ENCODE measurements around the gene NCF2. TPM values are rescaled to one million over a fixed set of nuclear protein-coding genes. Genes with fewer than 3 reads are reported as not detected.
"Not testable (repeated sequence)": the region's sequence is repeated elsewhere in the genome, so short reads cannot be mapped to it uniquely, and the experiment has no call there.

Gene NCF2
- total and polyA plus RNA-seq, 12 donors: 1.8 to 29.7 (median 4.7) TPM

DNA sequence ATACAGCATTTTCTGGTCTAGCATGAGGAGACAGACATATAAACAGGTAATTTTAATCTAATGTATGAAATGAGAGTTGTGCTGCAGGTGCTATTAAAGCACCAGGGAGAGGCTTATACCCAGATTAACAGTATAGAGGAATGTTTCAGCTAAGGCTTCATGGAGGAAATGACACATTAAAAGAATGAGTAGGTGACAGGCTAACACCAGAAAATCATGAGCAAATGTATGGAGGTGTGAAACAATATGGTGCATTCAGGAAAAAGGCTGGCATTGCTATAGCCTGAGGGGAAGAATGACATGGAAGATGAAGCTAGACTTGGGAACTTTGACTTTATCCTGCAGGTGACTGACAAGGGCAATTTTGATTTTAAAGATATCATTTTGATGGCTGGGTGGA is 38.3 kb upstream of the NCF2 start:
- peaks cover 3 to 82% (median 62%) of the 10 kb centered on the region in 9 donors for H3K4me1 ChIP-seq
- H3K9me3 ChIP-seq: no peaks in the 10 kb centered on the region
- intact Hi-C loops (cut with DNase I): loop anchor here in 8 of 10 donors (5.0 to 10.0 kb wide), 7 partner anchors 74 to 664 kb away; partner anchors contain the start of gene SMG7 (in 3 of the 8)
- ATAC-seq (no peak), DNase-seq (no peak)
- H3K27me3 ChIP-seq: no peaks in the 10 kb centered on the region
- H3K36me3 ChIP-seq: peaks cover 0 to 95% (median 32%) of the 10 kb centered on the region in 9 donors
- TF ChIP-seq, protein P1, sequence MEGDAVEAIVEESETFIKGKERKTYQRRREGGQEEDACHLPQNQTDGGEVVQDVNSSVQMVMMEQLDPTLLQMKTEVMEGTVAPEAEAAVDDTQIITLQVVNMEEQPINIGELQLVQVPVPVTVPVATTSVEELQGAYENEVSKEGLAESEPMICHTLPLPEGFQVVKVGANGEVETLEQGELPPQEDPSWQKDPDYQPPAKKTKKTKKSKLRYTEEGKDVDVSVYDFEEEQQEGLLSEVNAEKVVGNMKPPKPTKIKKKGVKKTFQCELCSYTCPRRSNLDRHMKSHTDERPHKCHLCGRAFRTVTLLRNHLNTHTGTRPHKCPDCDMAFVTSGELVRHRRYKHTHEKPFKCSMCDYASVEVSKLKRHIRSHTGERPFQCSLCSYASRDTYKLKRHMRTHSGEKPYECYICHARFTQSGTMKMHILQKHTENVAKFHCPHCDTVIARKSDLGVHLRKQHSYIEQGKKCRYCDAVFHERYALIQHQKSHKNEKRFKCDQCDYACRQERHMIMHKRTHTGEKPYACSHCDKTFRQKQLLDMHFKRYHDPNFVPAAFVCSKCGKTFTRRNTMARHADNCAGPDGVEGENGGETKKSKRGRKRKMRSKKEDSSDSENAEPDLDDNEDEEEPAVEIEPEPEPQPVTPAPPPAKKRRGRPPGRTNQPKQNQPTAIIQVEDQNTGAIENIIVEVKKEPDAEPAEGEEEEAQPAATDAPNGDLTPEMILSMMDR (IDR thresholded peaks at IDR 0.05): no peak
- H3K4me3 ChIP-seq: no peak overlapping the region
- peak overlapping the region in 1 of 10 donors; percentile 19 for H3K27ac ChIP-seq

- not testable (repeated sequence) for DNase-seq, H3K9me3 ChIP-seq, ATAC-seq, H3K4me3 ChIP-seq, H3K27me3 ChIP-seq
- Histone ChIP-seq H3K4me1 (peaks cover 0 to 78% (median 39%) of the 10 kb centered on the region in 9 donors), H3K36me3 (peaks cover 0 to 90% (median 32%) of the 10 kb centered on the region in 9 donors), H3K27ac (peak overlapping the region in 7 of 10 donors; percentile 13 to 64 (median 52))
- intact Hi-C loops (cut with DNase I): loop anchor here in 8 of 10 donors (5.0 to 10.0 kb wide), 7 partner anchors 71 to 661 kb away; partner anchors contain the start of gene SMG7 (in 3 of the 8)
- 16 to 23% methylated on average over 3 of the region's 3 CpGs for WGBS, 2 donors
These were observed 36.0 kb upstream of the NCF2 start for GRCh38 chr1:183626236-183626635.

DNA sequence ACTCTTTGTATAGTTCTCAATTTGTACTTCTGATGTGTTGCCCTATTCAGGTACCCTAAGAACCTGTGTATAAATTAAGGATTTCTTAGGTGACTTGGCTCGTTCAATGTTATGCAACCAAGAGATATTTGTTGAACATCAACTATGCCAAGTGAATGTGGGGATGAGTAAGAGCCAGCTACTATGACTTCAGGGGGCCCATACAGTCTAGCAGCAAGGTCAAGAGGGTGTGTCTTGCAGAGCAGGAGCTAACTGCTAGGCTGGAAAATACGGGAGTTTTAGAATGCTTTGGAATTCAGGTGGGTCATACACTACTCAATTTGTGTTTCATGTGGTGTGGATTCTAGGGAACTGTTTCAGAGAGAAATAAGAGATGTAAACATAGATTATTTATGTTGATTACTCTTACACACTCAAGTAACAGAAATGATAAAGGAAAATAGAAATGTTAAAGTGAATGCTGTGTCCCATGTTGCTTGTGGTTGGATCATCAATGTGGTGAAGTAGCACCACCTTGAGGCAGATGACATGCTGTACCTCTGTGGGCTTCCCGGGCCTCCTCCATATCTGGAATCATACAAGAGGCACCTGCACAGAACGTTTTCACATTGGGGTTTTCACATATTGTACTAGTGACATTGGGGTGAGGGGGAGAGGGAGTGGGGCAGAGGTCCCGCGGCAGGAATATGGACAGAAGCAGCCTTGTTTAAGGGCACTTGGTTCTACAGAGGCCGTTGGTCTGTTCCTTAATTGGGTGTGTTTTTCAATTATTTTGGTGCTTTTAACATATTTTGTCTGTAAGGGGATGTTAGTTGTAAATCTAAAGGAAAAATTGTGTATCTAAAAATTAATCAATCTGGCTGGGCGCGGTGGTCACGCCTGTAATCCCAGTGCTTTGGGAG is 32.9 kb upstream of the NCF2 start:
- peaks cover 0 to 52% (median 28%) of the 10 kb centered on the region in 9 donors for H3K4me1 ChIP-seq
- H3K27me3 ChIP-seq: no peaks in the 10 kb centered on the region
- peak; percentile 87 to 94 (median 92) for ATAC-seq
- TF ChIP-seq, protein P1 (IDR thresholded peaks at IDR 0.05): peak; percentile 42 to 82 (median 69)
- H3K36me3 ChIP-seq: peaks cover 0 to 60% (median 10%) of the 10 kb centered on the region in 9 donors
- H3K4me3 ChIP-seq: no peak overlapping the region
- H3K9me3 ChIP-seq: no peaks in the 10 kb centered on the region
- WGBS, 2 donors: 60 to 65% methylated on average over 10 of the region's 10 CpGs
- intact Hi-C loops (cut with DNase I): loop anchor here in 8 of 10 donors (5.0 to 10.0 kb wide), 10 partner anchors 68 to 1379 kb away; partner anchors contain the start of gene SMG7 (in 4 of the 8)
- H3K27ac ChIP-seq: peak overlapping the region in 3 of 10 donors; percentile 12 to 58 (median 18)
- DNase-seq: peak; percentile 18 to 58

- Histone ChIP-seq H3K36me3 (peaks cover 0 to 50% (median 5%) of the 10 kb centered on the region in 9 donors), H3K27ac (peak overlapping the region in 2 of 10 donors; percentile 12 to 58), H3K27me3 (no peaks in the 10 kb centered on the region), H3K4me1 (peaks cover 0 to 44% (median 25%) of the 10 kb centered on the region in 9 donors), H3K9me3 (no peaks in the 10 kb centered on the region), H3K4me3 (no peak overlapping the region)
- 85 to 90% methylated on average over 1 of the region's 1 CpG for WGBS, 2 donors
- intact Hi-C loops (cut with DNase I): loop anchor here in 8 of 10 donors (5.0 to 10.0 kb wide), 10 partner anchors 67 to 1380 kb away; partner anchors contain the start of gene SMG7 (in 4 of the 8)
- DNase-seq (no peak), ATAC-seq (no peak)
- TF ChIP-seq, protein P1 (IDR thresholded peaks at IDR 0.05): no peak
These were observed 31.8 kb upstream of the NCF2 start for GRCh38 chr1:183622013-183622412.
